ENCODE data around the gene GRM8. TPM values are rescaled to one million over a fixed set of nuclear protein-coding genes. Genes with fewer than 3 reads are reported as not detected.

GRM8 gene
- total RNA-seq: 0.18 and 1.3 TPM in 2 replicates
- 0.92 and 2.0 TPM in 2 replicates for polyA plus RNA-seq

- TF ChIP-seq, protein P1, sequence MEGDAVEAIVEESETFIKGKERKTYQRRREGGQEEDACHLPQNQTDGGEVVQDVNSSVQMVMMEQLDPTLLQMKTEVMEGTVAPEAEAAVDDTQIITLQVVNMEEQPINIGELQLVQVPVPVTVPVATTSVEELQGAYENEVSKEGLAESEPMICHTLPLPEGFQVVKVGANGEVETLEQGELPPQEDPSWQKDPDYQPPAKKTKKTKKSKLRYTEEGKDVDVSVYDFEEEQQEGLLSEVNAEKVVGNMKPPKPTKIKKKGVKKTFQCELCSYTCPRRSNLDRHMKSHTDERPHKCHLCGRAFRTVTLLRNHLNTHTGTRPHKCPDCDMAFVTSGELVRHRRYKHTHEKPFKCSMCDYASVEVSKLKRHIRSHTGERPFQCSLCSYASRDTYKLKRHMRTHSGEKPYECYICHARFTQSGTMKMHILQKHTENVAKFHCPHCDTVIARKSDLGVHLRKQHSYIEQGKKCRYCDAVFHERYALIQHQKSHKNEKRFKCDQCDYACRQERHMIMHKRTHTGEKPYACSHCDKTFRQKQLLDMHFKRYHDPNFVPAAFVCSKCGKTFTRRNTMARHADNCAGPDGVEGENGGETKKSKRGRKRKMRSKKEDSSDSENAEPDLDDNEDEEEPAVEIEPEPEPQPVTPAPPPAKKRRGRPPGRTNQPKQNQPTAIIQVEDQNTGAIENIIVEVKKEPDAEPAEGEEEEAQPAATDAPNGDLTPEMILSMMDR (IDR thresholded peaks at IDR 0.05; ENCODE audit: low read depth, low read length): no peak
- Histone ChIP-seq H3K27me3 (peaks cover 92% of the 10 kb centered on the region), H3K4me1 (ENCODE audit: low read depth) (peaks cover 2% of the 10 kb centered on the region), H3K27ac (no peak within 1 kb of the TSS), H3K9me3 (ENCODE audit: low read depth) (no peaks in the 10 kb centered on the region), H3K4me3 (peak within 1 kb of the TSS; percentile 39), H3K36me3 (no peaks in the 10 kb centered on the region)
- peak; percentile 58 to 87 for DNase-seq (ENCODE audit: low read depth in 1 of 2, low spot score in 1 of 2)
Measured at GRCh38 chr7:127252778-127253280, at the start of gene GRM8. Gene GRM8 (minus strand): TSS chr7:127252941.

- H3K4me3 ChIP-seq: no peak overlapping the region
- no peaks in the 10 kb centered on the region for H3K36me3 ChIP-seq
- DNase-seq (ENCODE audit: low read depth in 1 of 2, low spot score in 1 of 2): no peak
- no peak overlapping the region for H3K27ac ChIP-seq
- no peaks in the 10 kb centered on the region for H3K4me1 ChIP-seq (ENCODE audit: low read depth)
- H3K9me3 ChIP-seq (ENCODE audit: low read depth): no peaks in the 10 kb centered on the region
- TF ChIP-seq, protein P1 (IDR thresholded peaks at IDR 0.05; ENCODE audit: low read depth, low read length): no peak
- H3K27me3 ChIP-seq: no peaks in the 10 kb centered on the region
Measured at GRCh38 chr7:127290801-127291361, 38.1 kb upstream of the GRM8 start.

GRCh38 chr7:127290116-127290655 lies 37.4 kb upstream of the GRM8 start:
- no peaks in the 10 kb centered on the region for H3K9me3 ChIP-seq (ENCODE audit: low read depth)
- no peak overlapping the region for H3K4me3 ChIP-seq
- H3K27me3 ChIP-seq: no peaks in the 10 kb centered on the region
- no peak overlapping the region for H3K27ac ChIP-seq
- no peak for DNase-seq (ENCODE audit: low read depth in 1 of 2, low spot score in 1 of 2)
- TF ChIP-seq, protein P1 (IDR thresholded peaks at IDR 0.05; ENCODE audit: low read depth, low read length): no peak
- H3K4me1 ChIP-seq (ENCODE audit: low read depth): no peaks in the 10 kb centered on the region
- H3K36me3 ChIP-seq: no peaks in the 10 kb centered on the region

DNA sequence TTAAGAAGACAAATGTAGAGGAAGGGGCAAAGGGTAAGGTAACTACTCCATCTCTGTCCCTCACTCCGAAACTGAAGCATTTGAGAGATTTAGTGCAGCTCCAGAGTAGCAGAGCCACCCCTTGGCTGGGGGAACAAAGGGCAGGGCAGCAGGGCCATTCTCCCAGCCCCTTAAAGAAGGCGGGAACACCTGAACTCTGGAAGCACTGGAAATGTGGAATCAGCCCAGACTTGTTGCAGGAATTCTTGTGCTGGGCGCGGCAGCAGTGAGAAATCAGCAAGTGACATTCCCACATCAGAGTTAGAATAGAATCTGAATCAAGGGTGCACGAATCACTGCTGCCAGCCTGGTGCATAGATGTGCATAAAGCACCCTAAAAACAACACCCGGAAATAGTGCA lies 34.4 kb upstream of the GRM8 start:
- no peaks in the 10 kb centered on the region for H3K4me1 ChIP-seq (ENCODE audit: low read depth)
- TF ChIP-seq, protein P1 (IDR thresholded peaks at IDR 0.05; ENCODE audit: low read depth, low read length): no peak
- H3K9me3 ChIP-seq (ENCODE audit: low read depth): no peaks in the 10 kb centered on the region
- no peaks in the 10 kb centered on the region for H3K36me3 ChIP-seq
- H3K4me3 ChIP-seq: no peak overlapping the region
- no peak for DNase-seq (ENCODE audit: low read depth in 1 of 2, low spot score in 1 of 2)
- no peak overlapping the region for H3K27ac ChIP-seq
- no peaks in the 10 kb centered on the region for H3K27me3 ChIP-seq

GRCh38 chr7:127270093-127270492 lies 17.4 kb upstream of the GRM8 start:
- H3K9me3 ChIP-seq (ENCODE audit: low read depth): no peaks in the 10 kb centered on the region
- H3K36me3 ChIP-seq: no peaks in the 10 kb centered on the region
- TF ChIP-seq, protein P1 (IDR thresholded peaks at IDR 0.05; ENCODE audit: low read depth, low read length): no peak
- H3K4me3 ChIP-seq: no peak overlapping the region
- DNase-seq (ENCODE audit: low read depth in 1 of 2, low spot score in 1 of 2): no peak
- H3K4me1 ChIP-seq (ENCODE audit: low read depth): no peaks in the 10 kb centered on the region
- no peak overlapping the region for H3K27ac ChIP-seq
- peaks cover 3% of the 10 kb centered on the region for H3K27me3 ChIP-seq
